SJSA1 (cell line): ENCODE data around the gene TPD52L1. TPM values are rescaled to one million over a fixed set of nuclear protein-coding genes. Genes with fewer than 3 reads are reported as not detected.

ENCODE experiments used
- DNase-seq, 2 experiments: peaks; one replicate each; pipeline ENCODE4 v3.0.0-alpha.2; 2015 to 2020; ENCODE audit warnings: low spot score in 2 of 2, low read depth in 1 of 2
- H3K27ac ChIP-seq: fragments of 250-450 bp; sonication (Bioruptor Pico); 2 replicates; pipeline ENCODE4 v1.5.1; 2020; ENCODE audit warnings: mild to moderate bottlenecking, moderate library complexity
- H3K27me3 ChIP-seq: fragments of 250-450 bp; sonication (Bioruptor Pico); replicated peaks from 2 replicates; pipeline ENCODE4 v1.5.1; 2020; ENCODE audit warnings: mild to moderate bottlenecking, moderate library complexity
- H3K36me3 ChIP-seq: fragments of 250-450 bp; sonication (Bioruptor Pico); 2 replicates; pipeline ENCODE4 v1.5.1; 2020; ENCODE audit warnings: mild to moderate bottlenecking
- H3K4me1 ChIP-seq: fragments of 250-450 bp; sonication (Bioruptor Pico); replicated peaks from 2 replicates; pipeline ENCODE4 v1.6.1; 2021; ENCODE audit warnings: mild to moderate bottlenecking
- H3K4me3 ChIP-seq: fragments of 250-450 bp; sonication (Bioruptor Pico); 2 replicates; pipeline ENCODE4 v1.5.1; 2020; ENCODE audit warnings: mild to moderate bottlenecking
- H3K9me3 ChIP-seq: fragments of 250-450 bp; sonication (Bioruptor Pico); replicated peaks from 2 replicates; pipeline ENCODE4 v1.5.1; 2020; ENCODE audit warnings: mild to moderate bottlenecking
- total RNA-seq: library from RNA; depleted of rRNA; stranded (reverse); fragments of >200 nt; shearing (Covaris generic); gene quantifications from 2 replicates; pipeline ENCODE4 v1.2.3, GENCODE V29; 2014; rRNA removed

Gene TPD52L1
- 39.2 and 47.9 TPM in 2 replicates for total RNA-seq

GRCh38 chr6:125153391-125154117, at the start of gene TPD52L1:
TPD52L1 (plus strand) TSS chr6:125153773; CDS start chr6:125153952, 179 bp downstream.
- Histone ChIP-seq H3K27ac (no peak within 1 kb of the TSS), H3K4me1 (peaks cover 17% of the 10 kb centered on the region), H3K36me3 (no peaks in the 10 kb centered on the region), H3K9me3 (no peaks in the 10 kb centered on the region), H3K4me3 (peak within 1 kb of the TSS; percentile 42), H3K27me3 (no peaks in the 10 kb centered on the region)
- DNase-seq = peak; percentile 63 to 65

GRCh38 chr6:125104425-125104824, 49.1 kb upstream of the TPD52L1 start:
- no peaks in the 10 kb centered on the region for H3K27me3 ChIP-seq
- H3K27ac ChIP-seq = peak overlapping the region; percentile 87
- DNase-seq = peak in 1 of 2 experiments; percentile 47
- peaks cover 49% of the 10 kb centered on the region for H3K4me1 ChIP-seq
- H3K9me3 ChIP-seq = 0 out of 2 replicates have a peak, but pooled peaks cover 2% of the 10 kb centered on the region
- no peak overlapping the region for H3K4me3 ChIP-seq
- peaks cover 4% of the 10 kb centered on the region; the same call in 1 of the 2 replicates for H3K36me3 ChIP-seq

- H3K9me3 ChIP-seq = peaks cover 14% of the 10 kb centered on the region
- H3K27ac ChIP-seq = no peak overlapping the region
- no peak for DNase-seq
- no peaks in the 10 kb centered on the region for H3K27me3 ChIP-seq
- no peak overlapping the region for H3K4me3 ChIP-seq
- peaks cover 30% of the 10 kb centered on the region for H3K4me1 ChIP-seq
- H3K36me3 ChIP-seq = peaks cover 1% of the 10 kb centered on the region; the same call in 1 of the 2 replicates
Measured at GRCh38 chr6:125107048-125107447, 46.5 kb upstream of the TPD52L1 start.

- Histone ChIP-seq H3K27ac (no peak overlapping the region), H3K27me3 (no peaks in the 10 kb centered on the region), H3K4me3 (no peak overlapping the region), H3K4me1 (peaks cover 21% of the 10 kb centered on the region), H3K9me3 (peaks cover 17% of the 10 kb centered on the region), H3K36me3 (no peaks in the 10 kb centered on the region)
- no peak for DNase-seq
Measured at GRCh38 chr6:125107896-125108295, 45.7 kb upstream of the TPD52L1 start.

DNA sequence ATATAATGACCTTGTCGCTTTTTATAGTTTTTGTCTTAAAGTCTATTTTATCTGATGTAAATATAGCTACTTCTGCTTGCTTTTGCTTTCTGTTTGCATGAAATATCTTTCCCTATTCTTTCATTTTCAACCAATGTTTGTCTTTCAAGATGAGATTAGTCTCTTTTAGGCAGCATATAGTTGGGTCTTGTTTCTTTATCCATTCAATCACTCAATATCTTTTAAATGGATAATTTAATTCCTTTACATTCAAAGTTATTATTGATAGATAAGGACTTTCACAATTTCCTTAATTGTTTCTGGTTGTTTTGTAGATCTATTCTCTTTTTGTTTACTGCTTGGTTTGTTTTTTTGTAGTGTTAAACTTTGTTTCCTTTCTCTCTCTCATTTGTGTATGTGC, 43.5 kb upstream of the TPD52L1 start:
- Histone ChIP-seq H3K36me3 (no peaks in the 10 kb centered on the region), H3K27me3 (no peaks in the 10 kb centered on the region), H3K27ac (no peak overlapping the region), H3K4me1 (no peaks in the 10 kb centered on the region), H3K4me3 (no peak overlapping the region), H3K9me3 (peaks cover 17% of the 10 kb centered on the region)
- DNase-seq = no peak

GRCh38 chr6:125111219-125111983, 42.2 kb upstream of the TPD52L1 start:
- H3K4me1 ChIP-seq = no peaks in the 10 kb centered on the region
- H3K9me3 ChIP-seq = peaks cover 17% of the 10 kb centered on the region
- no peaks in the 10 kb centered on the region for H3K27me3 ChIP-seq
- DNase-seq = no peak
- H3K4me3 ChIP-seq = no peak overlapping the region
- H3K27ac ChIP-seq = no peak overlapping the region
- H3K36me3 ChIP-seq = no peaks in the 10 kb centered on the region

GRCh38 chr6:125112934-125113333, 40.6 kb upstream of the TPD52L1 start:
- Histone ChIP-seq H3K27ac (no peak overlapping the region), H3K9me3 (peaks cover 17% of the 10 kb centered on the region), H3K4me3 (no peak overlapping the region), H3K4me1 (no peaks in the 10 kb centered on the region), H3K27me3 (no peaks in the 10 kb centered on the region), H3K36me3 (no peaks in the 10 kb centered on the region)
- DNase-seq = no peak

DNA sequence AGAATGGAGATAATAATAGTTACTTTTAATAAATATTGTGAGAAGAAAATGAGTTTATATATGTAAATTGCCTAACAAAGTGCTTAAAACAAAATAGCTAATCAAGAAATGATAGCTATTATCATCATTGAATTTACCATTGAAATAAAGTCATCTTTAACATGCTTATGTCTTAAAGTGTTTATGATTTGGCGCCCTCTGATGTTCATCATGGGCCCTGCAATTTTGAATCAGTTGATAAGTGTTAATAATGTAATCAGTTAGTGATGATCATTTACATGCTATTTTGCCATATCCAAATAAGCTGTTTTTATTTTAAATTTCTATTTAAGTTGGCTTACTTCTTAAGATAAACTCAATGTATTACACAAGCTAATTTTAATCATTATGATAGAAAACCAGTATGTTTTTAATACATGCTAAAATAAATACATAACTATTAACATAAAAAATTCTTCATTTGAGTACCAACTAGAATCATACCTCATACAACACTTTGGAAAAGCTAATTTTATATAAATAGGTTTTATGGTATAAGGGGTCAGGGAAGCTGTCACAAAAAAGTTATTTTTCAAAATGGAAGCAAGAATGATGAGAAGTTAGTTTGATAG, 39.2 kb upstream of the TPD52L1 start:
- peak in 1 of 2 experiments; percentile 46 for DNase-seq
- Histone ChIP-seq H3K27ac (no peak overlapping the region), H3K9me3 (peaks cover 15% of the 10 kb centered on the region)

DNA sequence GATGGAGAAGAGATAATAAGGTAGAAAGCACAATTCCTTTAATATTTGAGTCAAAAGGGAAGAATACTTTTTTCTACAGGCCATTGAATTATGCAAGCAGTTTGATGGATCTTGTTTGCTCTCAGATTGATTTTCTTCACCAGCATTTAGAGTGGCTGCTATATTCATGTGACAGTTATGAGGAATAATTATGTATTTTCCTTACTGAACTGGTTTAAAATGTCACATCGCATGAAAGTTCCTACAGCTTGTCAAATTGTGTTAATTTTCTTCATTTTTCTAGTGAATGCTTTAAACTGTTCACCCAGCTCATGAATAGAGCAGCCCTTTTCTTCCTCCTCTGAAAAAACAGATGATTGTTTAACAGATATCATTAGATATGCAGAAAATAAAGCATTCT, 37.4 kb upstream of the TPD52L1 start:
- Histone ChIP-seq H3K9me3 (peaks cover 7% of the 10 kb centered on the region), H3K4me1 (no peaks in the 10 kb centered on the region)

More for the DNA sequence above, 39.2 kb upstream of the TPD52L1 start:
- no peaks in the 10 kb centered on the region for H3K4me1 ChIP-seq
- no peaks in the 10 kb centered on the region for H3K36me3 ChIP-seq
- H3K4me3 ChIP-seq = no peak overlapping the region
- H3K27me3 ChIP-seq = no peaks in the 10 kb centered on the region

DNA sequence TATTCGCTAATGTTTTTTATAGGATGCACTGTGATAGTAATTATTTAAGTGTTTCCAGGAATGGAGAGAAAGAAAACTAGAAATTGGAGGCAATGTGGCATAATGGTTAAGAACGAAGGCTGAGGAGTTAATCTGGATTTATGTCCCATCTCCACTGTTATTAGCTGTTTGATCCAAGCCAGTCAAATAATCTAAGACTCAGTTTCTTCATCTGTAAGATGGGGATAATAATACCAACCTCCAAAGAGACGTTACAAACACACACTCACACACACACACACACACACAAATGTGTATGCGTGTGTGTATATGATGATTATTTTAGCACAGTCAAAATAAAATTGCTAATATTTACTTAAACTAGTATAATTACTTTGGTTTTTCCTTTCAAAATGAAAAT, 36.9 kb upstream of the TPD52L1 start:
- H3K27ac ChIP-seq = no peak overlapping the region

More for the DNA sequence above, 37.4 kb upstream of the TPD52L1 start:
- no peak overlapping the region for H3K27ac ChIP-seq
- no peaks in the 10 kb centered on the region for H3K36me3 ChIP-seq
- DNase-seq = no peak
- no peak overlapping the region for H3K4me3 ChIP-seq
- no peaks in the 10 kb centered on the region for H3K27me3 ChIP-seq

GRCh38 chr6:125117818-125118217, 35.8 kb upstream of the TPD52L1 start:
- Histone ChIP-seq H3K4me1 (no peaks in the 10 kb centered on the region), H3K9me3 (no peaks in the 10 kb centered on the region; the same call in 1 of the 2 replicates), H3K36me3 (no peaks in the 10 kb centered on the region), H3K27me3 (no peaks in the 10 kb centered on the region), H3K27ac (no peak overlapping the region), H3K4me3 (no peak overlapping the region)
- DNase-seq = no peak

More for the DNA sequence above, 36.9 kb upstream of the TPD52L1 start:
- no peaks in the 10 kb centered on the region for H3K27me3 ChIP-seq
- H3K9me3 ChIP-seq = peaks cover 3% of the 10 kb centered on the region; the same call in 1 of the 2 replicates
- no peaks in the 10 kb centered on the region for H3K36me3 ChIP-seq
- no peak overlapping the region for H3K4me3 ChIP-seq
- no peak for DNase-seq
- no peaks in the 10 kb centered on the region for H3K4me1 ChIP-seq

- no peaks in the 10 kb centered on the region for H3K9me3 ChIP-seq
- no peak overlapping the region for H3K27ac ChIP-seq
- H3K4me3 ChIP-seq = no peak overlapping the region
- no peaks in the 10 kb centered on the region for H3K36me3 ChIP-seq
- DNase-seq = no peak
- H3K27me3 ChIP-seq = no peaks in the 10 kb centered on the region
- H3K4me1 ChIP-seq = no peaks in the 10 kb centered on the region; the same call in 1 of the 2 replicates
Measured at GRCh38 chr6:125120054-125120590, 33.5 kb upstream of the TPD52L1 start.

- Histone ChIP-seq H3K4me1 (no peaks in the 10 kb centered on the region; the same call in 1 of the 2 replicates), H3K36me3 (no peaks in the 10 kb centered on the region), H3K27me3 (no peaks in the 10 kb centered on the region), H3K27ac (no peak overlapping the region), H3K4me3 (no peak overlapping the region), H3K9me3 (no peaks in the 10 kb centered on the region)
- no peak for DNase-seq
Measured at GRCh38 chr6:125121894-125122293, 31.7 kb upstream of the TPD52L1 start.
